RWPE2 (cell line): ENCODE results near the gene USP3.

Experiments
- ATAC-seq: fragments of 200-7000 bp; cut with Tn5 transposase; 3 replicates; pipeline ENCODE4 v1.9.1; 2021; ENCODE audit warnings: low read depth
- DNase-seq: peaks from one replicate; pipeline ENCODE4 v3.0.0-alpha.2; 2020; ENCODE audit warnings: low spot score
- H3K27ac ChIP-seq: fragments of 450-650 bp; 2 replicates; pipeline ENCODE4 v1.5.1; 2017; ENCODE audit warnings: mild to moderate bottlenecking; ENCODE audit not compliant: poor library complexity, severe bottlenecking
- H3K27me3 ChIP-seq: fragments of 250-450 bp; sonication (Bioruptor Pico); 2 replicates; pipeline ENCODE4 v1.5.1; 2021; ENCODE audit warnings: mild to moderate bottlenecking, moderate library complexity; ENCODE audit not compliant: insufficient read depth, poor library complexity, severe bottlenecking
- H3K36me3 ChIP-seq: fragments of 250-450 bp; sonication (Bioruptor Pico); 2 replicates; pipeline ENCODE4 v1.5.1; 2020; ENCODE audit warnings: low read depth, mild to moderate bottlenecking, moderate library complexity
- H3K4me1 ChIP-seq: fragments of 250-450 bp; sonication (Bioruptor Pico); 2 replicates; pipeline ENCODE4 v1.5.1; 2021; ENCODE audit warnings: mild to moderate bottlenecking, moderate library complexity; ENCODE audit not compliant: insufficient read depth, poor library complexity, severe bottlenecking
- H3K4me3 ChIP-seq: fragments of 250-450 bp; sonication (Bioruptor Pico); 2 replicates; pipeline ENCODE4 v1.5.1; 2021; ENCODE audit warnings: mild to moderate bottlenecking, moderate library complexity; ENCODE audit not compliant: severe bottlenecking
- H3K9me3 ChIP-seq: fragments of 250-450 bp; sonication (Bioruptor Pico); 2 replicates; pipeline ENCODE4 v1.5.1; 2021; ENCODE audit warnings: mild to moderate bottlenecking, moderate library complexity; ENCODE audit not compliant: severe bottlenecking
- TF ChIP-seq, protein P1 (sequence below): fragments of 450-650 bp; IDR thresholded peaks from one replicate; pipeline ENCODE4 v1.5.1; 2017; ENCODE audit warnings: mild to moderate bottlenecking, moderate library complexity; ENCODE audit not compliant: poor library complexity, severe bottlenecking

Gene USP3

DNA sequence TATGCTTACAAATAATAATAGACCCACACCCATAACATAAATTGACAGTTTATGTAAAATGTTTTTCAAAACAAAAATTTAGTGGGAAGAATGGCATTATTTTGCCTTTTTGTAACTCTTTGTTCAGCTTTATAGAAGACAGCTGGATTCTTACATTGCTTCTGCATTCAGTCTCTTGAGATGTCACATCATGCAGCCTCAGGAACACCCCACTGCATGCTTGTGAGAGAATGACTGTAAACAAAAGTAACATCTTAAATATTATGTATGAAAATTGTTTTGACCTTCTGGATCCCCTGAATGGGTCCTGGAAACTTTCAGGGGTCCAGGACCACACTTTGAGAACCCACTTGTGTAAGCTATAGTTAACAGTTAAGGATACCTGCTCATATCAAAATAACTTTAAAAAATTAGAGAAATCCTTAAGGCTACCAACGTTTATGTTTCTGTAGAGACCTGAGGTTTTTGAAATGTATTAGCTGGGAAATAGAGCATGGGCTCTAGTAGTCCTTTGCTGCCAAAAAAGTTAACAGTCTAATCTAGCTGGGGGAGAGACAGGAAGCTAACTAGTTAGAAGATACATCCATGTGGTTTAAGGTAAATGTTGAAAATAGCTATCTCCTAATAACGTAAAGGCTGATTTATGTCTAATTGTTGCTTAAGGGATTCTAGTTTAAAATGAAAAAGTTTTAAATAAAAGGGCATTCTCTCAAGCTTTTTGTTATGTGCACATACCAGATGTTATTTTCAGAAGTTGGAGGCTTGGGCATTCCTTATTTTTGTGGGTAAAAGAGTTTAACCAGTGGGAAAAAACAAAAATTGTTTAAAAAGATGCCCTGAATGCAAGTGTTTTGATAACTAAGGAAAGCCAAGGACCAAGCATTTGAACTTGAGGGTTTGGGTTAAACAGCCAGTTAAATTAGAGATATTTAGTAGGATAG, 3.8 kb downstream of the USP3 start:
- peaks cover 40% of the 10 kb centered on the region for H3K4me1 ChIP-seq

DNA sequence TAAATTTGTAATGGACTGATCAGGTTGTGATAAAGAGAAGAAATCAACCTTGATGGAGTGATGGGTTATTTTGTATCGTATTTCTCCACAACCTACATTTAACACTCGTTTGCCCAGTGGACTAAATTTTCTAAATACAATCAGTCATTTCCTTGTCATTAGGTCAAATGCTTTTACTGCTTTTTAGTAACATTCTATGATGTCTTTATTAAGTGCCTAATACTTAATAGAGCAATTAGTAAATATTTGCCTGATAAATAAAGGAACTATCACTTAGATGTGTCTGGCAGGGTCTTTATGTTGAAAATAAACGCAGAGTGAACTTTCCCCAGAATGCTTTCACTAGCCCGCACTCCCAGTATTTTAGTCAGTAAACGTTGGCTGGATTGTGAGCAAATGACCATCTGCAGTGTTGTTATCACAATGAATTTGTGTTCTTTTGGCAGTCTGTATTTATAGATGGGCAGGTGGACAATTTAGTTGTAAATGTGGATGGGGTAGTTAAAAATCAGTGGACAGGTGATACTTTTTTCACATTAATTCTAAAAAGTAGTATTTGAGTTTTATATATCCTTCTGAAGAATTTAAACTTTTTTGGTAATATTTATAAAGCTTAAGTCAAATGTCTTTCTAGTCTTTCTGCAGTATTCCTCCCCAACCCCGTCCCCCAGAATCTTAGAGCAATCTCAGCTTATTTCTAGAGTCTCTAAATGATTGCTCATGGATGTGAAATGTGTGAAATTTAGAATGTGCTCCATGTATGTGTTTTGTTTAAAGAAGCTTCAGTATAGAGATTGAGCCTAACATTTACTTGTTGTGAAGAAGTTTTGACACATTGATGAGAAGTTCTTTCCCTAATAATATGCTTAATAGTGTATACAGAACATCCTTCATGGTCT, 4.9 kb downstream of the USP3 start:
- DNase-seq (no peak), ATAC-seq (peak; percentile 2)
- Histone ChIP-seq H3K27ac (peak overlapping the region; percentile 62), H3K4me3 (no peak overlapping the region), H3K9me3 (no peaks in the 10 kb centered on the region), H3K36me3 (no peaks in the 10 kb centered on the region), H3K27me3 (no peaks in the 10 kb centered on the region), H3K4me1 (peaks cover 41% of the 10 kb centered on the region)
- TF ChIP-seq, protein P1, sequence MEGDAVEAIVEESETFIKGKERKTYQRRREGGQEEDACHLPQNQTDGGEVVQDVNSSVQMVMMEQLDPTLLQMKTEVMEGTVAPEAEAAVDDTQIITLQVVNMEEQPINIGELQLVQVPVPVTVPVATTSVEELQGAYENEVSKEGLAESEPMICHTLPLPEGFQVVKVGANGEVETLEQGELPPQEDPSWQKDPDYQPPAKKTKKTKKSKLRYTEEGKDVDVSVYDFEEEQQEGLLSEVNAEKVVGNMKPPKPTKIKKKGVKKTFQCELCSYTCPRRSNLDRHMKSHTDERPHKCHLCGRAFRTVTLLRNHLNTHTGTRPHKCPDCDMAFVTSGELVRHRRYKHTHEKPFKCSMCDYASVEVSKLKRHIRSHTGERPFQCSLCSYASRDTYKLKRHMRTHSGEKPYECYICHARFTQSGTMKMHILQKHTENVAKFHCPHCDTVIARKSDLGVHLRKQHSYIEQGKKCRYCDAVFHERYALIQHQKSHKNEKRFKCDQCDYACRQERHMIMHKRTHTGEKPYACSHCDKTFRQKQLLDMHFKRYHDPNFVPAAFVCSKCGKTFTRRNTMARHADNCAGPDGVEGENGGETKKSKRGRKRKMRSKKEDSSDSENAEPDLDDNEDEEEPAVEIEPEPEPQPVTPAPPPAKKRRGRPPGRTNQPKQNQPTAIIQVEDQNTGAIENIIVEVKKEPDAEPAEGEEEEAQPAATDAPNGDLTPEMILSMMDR: no peak

More for the DNA sequence above, 3.8 kb downstream of the USP3 start:
- no peaks in the 10 kb centered on the region for H3K9me3 ChIP-seq
- TF ChIP-seq, protein P1: no peak
- no peak overlapping the region for H3K27ac ChIP-seq
- H3K36me3 ChIP-seq: no peaks in the 10 kb centered on the region
- H3K4me3 ChIP-seq: no peak overlapping the region
- no peak for ATAC-seq
- no peaks in the 10 kb centered on the region for H3K27me3 ChIP-seq
- no peak for DNase-seq

DNA sequence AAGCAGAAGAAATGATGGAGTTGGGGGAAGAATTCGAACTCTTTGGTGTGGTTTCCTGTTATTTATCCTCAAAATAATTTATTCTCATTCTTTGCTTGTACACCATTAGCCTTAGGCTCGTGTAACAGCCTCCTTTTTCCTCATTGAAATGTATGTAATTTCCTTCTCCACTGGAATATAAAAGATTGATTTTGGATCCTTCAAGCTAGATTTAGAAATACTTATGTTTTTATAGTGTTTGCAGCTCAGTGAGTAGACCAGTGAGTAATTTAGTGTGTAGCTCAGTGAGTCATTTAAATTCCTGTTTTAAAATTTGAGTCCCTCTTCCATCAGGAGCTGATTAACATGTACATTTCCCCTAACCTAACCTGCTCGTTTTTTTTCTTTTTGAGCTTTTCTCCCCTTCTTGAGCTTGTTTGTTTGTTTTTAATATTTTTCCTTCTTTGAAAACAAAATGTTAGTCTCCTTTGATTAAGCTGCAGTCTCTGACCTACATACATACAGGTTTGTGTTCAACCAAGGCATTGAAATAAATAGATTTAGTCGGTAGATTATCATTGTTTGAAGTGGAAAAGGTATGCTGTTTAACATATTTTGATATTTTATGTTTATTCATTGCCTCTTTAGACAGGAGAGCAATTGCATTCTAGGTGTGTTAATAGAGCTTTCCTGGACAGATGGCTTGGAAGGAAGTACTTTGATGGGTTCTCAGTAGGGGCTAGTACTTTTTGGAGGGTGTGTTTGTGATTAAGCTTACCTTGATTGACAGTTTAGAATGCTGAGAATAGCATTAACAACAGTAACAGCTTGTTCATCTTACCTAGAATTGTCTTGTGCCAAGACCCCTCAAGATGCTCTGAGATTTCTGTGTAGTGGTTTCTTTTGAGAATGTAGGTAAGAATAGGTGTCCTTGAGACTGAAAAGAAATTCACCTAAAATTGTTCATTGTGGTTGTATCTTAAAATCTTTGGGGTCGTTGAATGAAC, 5.9 kb downstream of the USP3 start:
- TF ChIP-seq, protein P1: no peak

DNA sequence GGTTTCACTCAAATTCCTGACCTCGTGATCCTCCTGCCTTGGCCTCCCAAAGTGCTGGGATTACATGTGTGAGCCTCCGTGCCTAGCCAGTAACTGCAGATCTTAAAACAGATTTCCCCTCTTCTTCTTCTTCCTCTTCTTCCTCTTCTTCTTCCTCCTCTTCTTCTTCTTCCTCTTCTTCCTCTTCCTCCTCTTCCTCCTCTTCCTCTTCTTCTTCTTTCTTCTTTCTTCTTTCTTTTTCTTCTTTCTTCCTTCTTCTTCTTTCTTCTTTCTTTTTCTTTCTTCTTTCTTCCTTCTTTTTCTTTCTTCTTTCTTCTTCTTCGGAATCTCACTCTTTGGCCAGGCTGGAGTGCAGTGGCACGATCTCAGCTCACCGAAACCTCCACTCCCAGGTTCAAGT, 7.8 kb downstream of the USP3 start:
- Histone ChIP-seq H3K27me3 (no peaks in the 10 kb centered on the region), H3K36me3 (no peaks in the 10 kb centered on the region), H3K4me3 (no peak overlapping the region), H3K9me3 (no peaks in the 10 kb centered on the region), H3K4me1 (peaks cover 61% of the 10 kb centered on the region), H3K27ac (no peak overlapping the region)
- TF ChIP-seq, protein P1: no peak
- ATAC-seq: no peak
- no peak for DNase-seq

More for the DNA sequence above, 5.9 kb downstream of the USP3 start:
- ATAC-seq (peak; percentile 83), DNase-seq (no peak)
- Histone ChIP-seq H3K4me1 (peaks cover 50% of the 10 kb centered on the region), H3K27ac (peak overlapping the region; percentile 62), H3K27me3 (no peaks in the 10 kb centered on the region), H3K9me3 (no peaks in the 10 kb centered on the region), H3K36me3 (no peaks in the 10 kb centered on the region), H3K4me3 (no peak overlapping the region)
